Trophoblast cell (in vitro differentiated cells and primary cell): Measurements from ENCODE around the gene PRPH.

ENCODE experiments used
- DNase-seq, 2 donors: peaks; one replicate each; pipeline ENCODE4 v3.0.0-alpha.2; 2016
- H2AFZ ChIP-seq: 2 replicates; pipeline ENCODE4 v1.6.1; 2013; ENCODE audit warnings: low read length, moderate library complexity, mild to moderate bottlenecking; ENCODE audit not compliant: insufficient read depth, poor library complexity
- H2AK5ac ChIP-seq: 2 replicates; pipeline ENCODE4 v1.6.1; 2013; ENCODE audit warnings: mild to moderate bottlenecking, low read length
- H2BK120ac ChIP-seq: 2 replicates; pipeline ENCODE4 v1.6.1; 2013; ENCODE audit warnings: low read length, mild to moderate bottlenecking, moderate library complexity; ENCODE audit not compliant: insufficient read depth, poor library complexity
- H2BK12ac ChIP-seq: 2 replicates; pipeline ENCODE4 v1.6.1; 2013; ENCODE audit warnings: mild to moderate bottlenecking, low read length, moderate library complexity
- H2BK5ac ChIP-seq: 2 replicates; pipeline ENCODE4 v1.6.1; 2013; ENCODE audit warnings: low read length, low read depth, moderate library complexity, mild to moderate bottlenecking; ENCODE audit not compliant: poor library complexity
- H3K14ac ChIP-seq: 2 replicates; pipeline ENCODE4 v1.6.1; 2013; ENCODE audit warnings: mild to moderate bottlenecking, low read length
- H3K18ac ChIP-seq: 2 replicates; pipeline ENCODE4 v1.6.1; 2013; ENCODE audit warnings: mild to moderate bottlenecking, low read length
- H3K23ac ChIP-seq: 2 replicates; pipeline ENCODE4 v1.6.1; 2013; ENCODE audit warnings: low read length
- H3K27ac ChIP-seq: 2 replicates; pipeline ENCODE4 v1.5.1; 2013; ENCODE audit warnings: low read depth, mild to moderate bottlenecking, inconsistent platforms, low read length, moderate library complexity
- H3K27me3 ChIP-seq: 2 replicates; pipeline ENCODE4 v1.6.1; 2013; ENCODE audit warnings: inconsistent platforms, mild to moderate bottlenecking, low read length, moderate library complexity; ENCODE audit not compliant: insufficient read depth
- H3K36me3 ChIP-seq, 2 experiments: 1 replicate in 1 of 2; 2 replicates in 1 of 2; pipeline ENCODE4 v1.6.1; 2013; ENCODE audit warnings: low read length in 2 of 2, mild to moderate bottlenecking in 2 of 2, moderate library complexity in 1 of 2; ENCODE audit not compliant: insufficient read depth in 2 of 2, control insufficient read depth in 1 of 2
- H3K4ac ChIP-seq: 2 replicates; pipeline ENCODE4 v1.6.1; 2013; ENCODE audit warnings: low read depth, mild to moderate bottlenecking, low read length, moderate library complexity
- H3K4me1 ChIP-seq, 2 experiments: 1 replicate in 1 of 2; 2 replicates in 1 of 2; pipeline ENCODE4 v1.6.1; 2013; ENCODE audit warnings: low read length in 2 of 2, mild to moderate bottlenecking in 2 of 2, moderate library complexity in 1 of 2; ENCODE audit not compliant: insufficient read depth in 2 of 2, control insufficient read depth in 1 of 2
- H3K4me2 ChIP-seq: 2 replicates; pipeline ENCODE4 v1.6.1; 2013; ENCODE audit warnings: inconsistent platforms, mild to moderate bottlenecking, low read length, moderate library complexity
- H3K4me3 ChIP-seq: 2 replicates; pipeline ENCODE4 v1.5.1; 2013; ENCODE audit warnings: mild to moderate bottlenecking, low read depth, low read length, inconsistent platforms
- H3K79me1 ChIP-seq: one replicate; pipeline ENCODE4 v1.6.1; 2013; ENCODE audit warnings: low read length
- H3K79me2 ChIP-seq: 2 replicates; pipeline ENCODE4 v1.6.1; 2013; ENCODE audit warnings: low read length, mild to moderate bottlenecking; ENCODE audit not compliant: control insufficient read depth, insufficient read depth, poor library complexity
- H3K9ac ChIP-seq: 2 replicates; pipeline ENCODE4 v1.6.1; 2013; ENCODE audit warnings: mild to moderate bottlenecking, low read length
- H3K9me3 ChIP-seq: 2 replicates; pipeline ENCODE4 v1.6.1; 2013; ENCODE audit warnings: low read depth, mild to moderate bottlenecking, control low read depth, inconsistent platforms, low read length; ENCODE audit not compliant: insufficient read depth
- H4K12ac ChIP-seq: 2 replicates; pipeline ENCODE4 v1.6.1; 2013; ENCODE audit warnings: low read depth, mild to moderate bottlenecking, low read length, moderate library complexity
- H4K8ac ChIP-seq: 2 replicates; pipeline ENCODE4 v1.6.1; 2013; ENCODE audit warnings: low read depth, mild to moderate bottlenecking, low read length, moderate library complexity
- H4K91ac ChIP-seq: one replicate; pipeline ENCODE4 v1.6.1; 2013; ENCODE audit warnings: low read depth, mild to moderate bottlenecking, low read length, moderate library complexity
- WGBS: extraction: QIAGEN DNeasy Blood & Tissue Kit; methylation state at CpG from one replicate; pipeline ENCODE4 v1.1.7; 2013; ENCODE audit warnings: missing lambda C conversion rate; ENCODE audit not compliant: insufficient read length, insufficient coverage; ENCODE audit errors: extremely low coverage; 5-methylcytosine and 5-hydroxymethylcytosine counted together

Gene PRPH

GRCh38 chr12:49340095-49340870 is 45.3 kb downstream of the PRPH start:
- Histone ChIP-seq H3K79me1 (no peaks in the 10 kb centered on the region), H3K18ac (no peak overlapping the region), H3K27ac (no peak overlapping the region), H3K4me1 (peaks cover 13 to 17% of the 10 kb centered on the region in 2 experiments), H3K4ac (no peak overlapping the region), H3K27me3 (peaks cover 87% of the 10 kb centered on the region), H2BK5ac (no peak overlapping the region), H2AFZ (no peak overlapping the region), H3K9me3 (peaks cover 11% of the 10 kb centered on the region), H3K4me2 (no peak overlapping the region), H4K8ac (no peak overlapping the region), H3K9ac (no peak overlapping the region), H2BK120ac (no peak overlapping the region), H3K36me3 (no peaks in the 10 kb centered on the region), H3K14ac (no peak overlapping the region), H3K23ac (no peak overlapping the region), H3K79me2 (no peaks in the 10 kb centered on the region), H2AK5ac (no peak overlapping the region), H3K4me3 (no peak overlapping the region), H4K12ac (no peak overlapping the region), H2BK12ac (no peak overlapping the region), H4K91ac (no peak overlapping the region)
- no CpG with 5 or more reads among the region's 6 CpGs for WGBS
- no peak for DNase-seq

DNA sequence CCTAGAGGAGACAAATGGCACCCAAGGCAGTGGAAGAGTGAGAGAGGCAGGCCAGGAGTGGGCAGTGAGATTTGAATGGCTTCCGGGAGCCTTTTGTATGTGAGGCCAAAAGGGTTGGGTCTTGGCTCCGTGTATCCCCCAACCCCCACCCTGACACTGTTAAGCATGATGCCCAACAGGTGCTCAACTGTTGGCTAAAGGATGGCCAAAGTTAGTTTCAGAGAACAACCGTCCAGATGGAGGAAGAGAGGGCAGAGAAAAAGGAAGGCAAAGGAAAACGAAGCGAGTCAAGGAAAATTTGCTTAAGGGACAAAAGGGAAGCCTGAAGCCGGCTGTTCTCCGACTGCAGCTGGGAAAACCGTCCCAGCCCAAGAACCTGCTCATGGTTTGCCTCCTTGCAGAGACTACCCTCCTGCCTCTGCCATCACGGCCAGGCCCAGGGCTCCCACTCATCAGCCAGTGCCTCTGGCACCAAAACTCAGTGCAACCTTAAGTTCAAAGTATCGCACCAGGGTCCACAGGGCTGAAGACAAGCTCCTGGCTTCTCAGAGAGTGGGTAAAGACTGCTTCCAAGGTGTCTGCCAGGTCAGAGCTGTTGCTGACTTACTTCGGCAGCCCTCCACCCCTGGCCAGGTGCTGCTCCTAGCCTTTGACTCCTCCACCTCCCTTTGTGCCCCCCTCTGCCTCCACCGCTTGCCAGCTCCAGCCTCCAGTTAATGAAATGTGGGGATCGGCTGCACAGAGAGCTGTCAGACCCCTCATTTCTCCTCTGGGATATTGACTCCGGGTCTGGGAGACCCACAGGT is 46.2 kb downstream of the PRPH start:
- Histone ChIP-seq H3K36me3 (no peaks in the 10 kb centered on the region), H3K79me2 (no peaks in the 10 kb centered on the region), H3K79me1 (no peaks in the 10 kb centered on the region), H3K4me3 (no peak overlapping the region), H2BK120ac (no peak overlapping the region), H2BK5ac (no peak overlapping the region), H3K18ac (no peak overlapping the region), H2AFZ (no peak overlapping the region), H4K12ac (no peak overlapping the region), H3K14ac (no peak overlapping the region), H3K4me2 (no peak overlapping the region), H3K9ac (no peak overlapping the region), H2BK12ac (no peak overlapping the region), H3K27ac (no peak overlapping the region), H3K23ac (no peak overlapping the region), H3K4me1 (peaks cover 15 to 24% of the 10 kb centered on the region in 2 experiments), H4K91ac (no peak overlapping the region), H3K9me3 (peaks cover 6% of the 10 kb centered on the region), H3K4ac (no peak overlapping the region), H3K27me3 (peaks cover 86% of the 10 kb centered on the region), H4K8ac (no peak overlapping the region), H2AK5ac (no peak overlapping the region)
- no CpG with 5 or more reads among the region's 14 CpGs for WGBS
- DNase-seq: no peak

GRCh38 chr12:49341777-49342065 is 46.8 kb downstream of the PRPH start:
- peak overlapping the region; percentile 42 for H3K4me3 ChIP-seq
- H4K8ac ChIP-seq: no peak overlapping the region
- H3K23ac ChIP-seq: no peak overlapping the region
- no peak overlapping the region for H3K14ac ChIP-seq
- no peaks in the 10 kb centered on the region for H3K36me3 ChIP-seq
- no peak overlapping the region for H3K4ac ChIP-seq
- H3K79me1 ChIP-seq: no peaks in the 10 kb centered on the region
- peaks cover 4% of the 10 kb centered on the region for H3K9me3 ChIP-seq
- H2BK12ac ChIP-seq: no peak overlapping the region
- no peak overlapping the region for H3K27ac ChIP-seq
- no peak overlapping the region for H2BK120ac ChIP-seq
- no peaks in the 10 kb centered on the region for H3K79me2 ChIP-seq
- H3K27me3 ChIP-seq: peaks cover 86% of the 10 kb centered on the region
- no peak overlapping the region for H2AK5ac ChIP-seq
- no peak overlapping the region for H4K91ac ChIP-seq
- no CpG with 5 or more reads among the region's 21 CpGs for WGBS
- H3K9ac ChIP-seq: no peak overlapping the region
- no peak overlapping the region for H4K12ac ChIP-seq
- H2BK5ac ChIP-seq: no peak overlapping the region
- H3K4me2 ChIP-seq: peak overlapping the region; percentile 60
- H3K4me1 ChIP-seq: peaks cover 14 to 20% of the 10 kb centered on the region in 2 experiments
- no peak for DNase-seq
- no peak overlapping the region for H2AFZ ChIP-seq
- no peak overlapping the region for H3K18ac ChIP-seq

DNA sequence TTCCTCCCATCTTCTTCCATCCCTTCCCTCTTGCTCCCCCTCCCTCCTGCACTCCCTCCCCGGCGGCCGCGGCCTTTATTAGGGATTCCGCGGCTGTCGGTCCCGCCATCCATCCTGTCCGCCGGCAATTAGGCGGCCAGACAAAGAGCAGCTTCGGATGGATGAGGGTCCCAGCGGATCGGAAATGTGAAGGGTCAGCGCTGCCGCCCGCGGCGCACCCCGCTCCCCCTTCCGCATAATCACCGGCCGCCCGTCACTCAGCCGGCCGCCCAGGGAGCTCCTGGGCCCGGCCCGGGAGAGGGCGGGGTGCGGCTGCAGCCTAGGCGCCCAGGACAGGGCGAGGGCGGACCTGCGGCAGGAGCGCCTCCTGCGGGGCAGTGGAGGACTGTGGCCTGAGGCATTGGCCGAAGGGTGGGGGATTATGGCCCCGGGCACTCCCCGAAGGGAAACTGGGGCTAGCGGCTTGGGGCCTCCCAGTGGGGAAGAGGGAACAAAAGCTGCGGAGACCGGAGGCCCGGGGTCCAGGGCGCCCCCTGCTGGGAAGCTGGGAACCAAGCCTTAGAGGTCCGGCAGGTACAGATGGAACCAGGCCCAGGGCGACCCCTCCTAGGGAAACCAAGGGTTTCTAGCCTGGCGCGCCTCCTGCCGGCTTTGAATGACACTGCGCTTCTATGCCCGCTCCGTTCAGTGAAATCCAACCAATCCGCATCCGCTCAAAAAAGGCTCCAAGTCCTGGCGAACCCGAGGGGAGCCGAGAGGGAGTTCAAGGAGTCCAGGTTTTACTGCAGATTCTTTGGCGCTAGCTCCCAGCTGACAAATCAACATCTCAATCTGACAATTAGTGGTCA is 47.3 kb downstream of the PRPH start:
- Histone ChIP-seq H3K4me2 (peak overlapping the region; percentile 60), H4K8ac (no peak overlapping the region), H2BK120ac (no peak overlapping the region), H2AK5ac (no peak overlapping the region), H3K27ac (no peak overlapping the region), H2AFZ (peak overlapping the region; percentile 8), H3K79me1 (no peaks in the 10 kb centered on the region), H3K18ac (no peak overlapping the region), H3K23ac (no peak overlapping the region), H4K91ac (no peak overlapping the region), H3K4me3 (peak overlapping the region; percentile 47), H3K9me3 (peaks cover 5% of the 10 kb centered on the region), H3K36me3 (no peaks in the 10 kb centered on the region), H3K27me3 (peaks cover 88% of the 10 kb centered on the region), H4K12ac (no peak overlapping the region), H3K9ac (no peak overlapping the region), H3K4ac (no peak overlapping the region), H3K79me2 (no peaks in the 10 kb centered on the region), H2BK12ac (no peak overlapping the region), H2BK5ac (no peak overlapping the region), H3K4me1 (peaks cover 18 to 21% of the 10 kb centered on the region in 2 experiments), H3K14ac (no peak overlapping the region)
- DNase-seq: peak; percentile 84 to 94
- WGBS: no CpG with 5 or more reads among the region's 58 CpGs
